KMS-11 (cell line): ENCODE results near the gene RAPGEF6.

Source experiments
- H2AFZ ChIP-seq: fragments of 200-600 bp; sonication (generic); 2 replicates; pipeline ENCODE4 v1.6.1; 2016; ENCODE audit warnings: antibody characterized with exemption, mixed run types, low read depth
- H3K27ac ChIP-seq: fragments of 200-600 bp; sonication (generic); 2 replicates; pipeline ENCODE4 v1.6.1; 2016; ENCODE audit warnings: mild to moderate bottlenecking, mixed run types
- H3K27me3 ChIP-seq: fragments of 200-600 bp; sonication (generic); 2 replicates; pipeline ENCODE4 v1.6.1; 2017; ENCODE audit warnings: mild to moderate bottlenecking, low read depth, mixed run types, moderate library complexity; ENCODE audit not compliant: insufficient read depth
- H3K36me3 ChIP-seq: fragments of 200-600 bp; sonication (generic); 2 replicates; pipeline ENCODE4 v1.6.1; 2017; ENCODE audit warnings: mild to moderate bottlenecking, mixed run types; ENCODE audit not compliant: insufficient read depth
- H3K4me1 ChIP-seq: fragments of 200-600 bp; sonication (generic); 2 replicates; pipeline ENCODE4 v1.6.1; 2016; ENCODE audit warnings: mild to moderate bottlenecking, low read depth, mixed run types; ENCODE audit not compliant: poor library complexity, severe bottlenecking
- H3K4me2 ChIP-seq: fragments of 200-600 bp; sonication (generic); 2 replicates; pipeline ENCODE4 v1.7.0; 2016; ENCODE audit warnings: mild to moderate bottlenecking, mixed run types
- H3K4me3 ChIP-seq: fragments of 200-600 bp; sonication (generic); IDR thresholded peaks from 2 replicates; pipeline ENCODE4 v1.6.1; 2017; ENCODE audit warnings: low read depth, low read length, mixed read lengths; ENCODE audit not compliant: insufficient read depth
- H3K79me2 ChIP-seq: fragments of 200-600 bp; sonication (generic); 2 replicates; pipeline ENCODE4 v1.6.1; 2016; ENCODE audit warnings: low read depth, mixed run types; ENCODE audit not compliant: insufficient read depth
- H3K9ac ChIP-seq: fragments of 200-600 bp; sonication (generic); 2 replicates; pipeline ENCODE4 v1.6.1; 2016; ENCODE audit warnings: mild to moderate bottlenecking, mixed run types
- H4K20me1 ChIP-seq: fragments of 200-600 bp; sonication (generic); 2 replicates; pipeline ENCODE4 v1.6.1; 2016; ENCODE audit warnings: mild to moderate bottlenecking, mixed run types; ENCODE audit not compliant: insufficient read depth
- TF ChIP-seq, protein P1 (sequence below): fragments of 200-600 bp; sonication (generic); conservative IDR thresholded peaks from 2 replicates; pipeline ENCODE4 v1.6.1; 2017; ENCODE audit warnings: low read depth, mild to moderate bottlenecking, antibody characterized with exemption, low read length, moderate library complexity, mixed read lengths

RAPGEF6 gene

DNA sequence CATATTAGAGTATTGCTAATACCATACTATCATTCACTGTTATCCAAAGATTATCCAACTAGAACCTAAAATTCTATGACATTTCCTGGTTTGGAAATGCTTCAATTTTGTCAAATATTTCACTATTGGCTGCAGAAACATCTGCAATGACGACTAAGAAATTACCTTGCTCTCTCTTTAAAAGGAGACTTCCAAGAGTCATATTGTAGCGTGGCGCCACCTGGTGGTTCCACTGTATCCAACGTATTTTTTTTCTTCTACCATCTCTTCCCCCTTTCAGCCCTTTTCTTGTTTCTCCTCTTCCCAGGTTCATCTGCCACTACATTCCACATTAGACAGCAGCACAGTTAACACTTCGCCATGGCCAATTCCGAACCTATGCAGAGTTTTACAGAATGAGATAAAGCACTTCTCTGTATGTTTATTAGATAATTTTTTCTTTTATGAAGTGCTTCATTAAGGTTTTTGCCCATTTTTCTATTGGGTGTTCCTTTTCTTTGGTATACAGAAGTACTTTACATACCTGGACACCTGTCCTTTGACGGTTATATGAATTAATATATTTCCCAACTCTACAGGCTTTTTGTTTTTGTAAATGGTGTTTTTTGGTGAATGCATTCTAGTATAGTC lies 217.7 kb downstream of the RAPGEF6 start:
- H3K27me3 ChIP-seq: no peaks in the 10 kb centered on the region
- H3K4me2 ChIP-seq: peak overlapping the region; percentile 40; the same call in 1 of the 2 replicates
- no peak overlapping the region for H2AFZ ChIP-seq
- TF ChIP-seq, protein P1, sequence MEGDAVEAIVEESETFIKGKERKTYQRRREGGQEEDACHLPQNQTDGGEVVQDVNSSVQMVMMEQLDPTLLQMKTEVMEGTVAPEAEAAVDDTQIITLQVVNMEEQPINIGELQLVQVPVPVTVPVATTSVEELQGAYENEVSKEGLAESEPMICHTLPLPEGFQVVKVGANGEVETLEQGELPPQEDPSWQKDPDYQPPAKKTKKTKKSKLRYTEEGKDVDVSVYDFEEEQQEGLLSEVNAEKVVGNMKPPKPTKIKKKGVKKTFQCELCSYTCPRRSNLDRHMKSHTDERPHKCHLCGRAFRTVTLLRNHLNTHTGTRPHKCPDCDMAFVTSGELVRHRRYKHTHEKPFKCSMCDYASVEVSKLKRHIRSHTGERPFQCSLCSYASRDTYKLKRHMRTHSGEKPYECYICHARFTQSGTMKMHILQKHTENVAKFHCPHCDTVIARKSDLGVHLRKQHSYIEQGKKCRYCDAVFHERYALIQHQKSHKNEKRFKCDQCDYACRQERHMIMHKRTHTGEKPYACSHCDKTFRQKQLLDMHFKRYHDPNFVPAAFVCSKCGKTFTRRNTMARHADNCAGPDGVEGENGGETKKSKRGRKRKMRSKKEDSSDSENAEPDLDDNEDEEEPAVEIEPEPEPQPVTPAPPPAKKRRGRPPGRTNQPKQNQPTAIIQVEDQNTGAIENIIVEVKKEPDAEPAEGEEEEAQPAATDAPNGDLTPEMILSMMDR: peak; percentile 93
- H3K9ac ChIP-seq: no peak overlapping the region
- H3K36me3 ChIP-seq: no peaks in the 10 kb centered on the region
- no peak overlapping the region for H3K27ac ChIP-seq
- peaks cover 14% of the 10 kb centered on the region for H3K4me1 ChIP-seq
- H3K4me3 ChIP-seq: no peak overlapping the region
- H3K79me2 ChIP-seq: no peaks in the 10 kb centered on the region
- no peaks in the 10 kb centered on the region for H4K20me1 ChIP-seq

DNA sequence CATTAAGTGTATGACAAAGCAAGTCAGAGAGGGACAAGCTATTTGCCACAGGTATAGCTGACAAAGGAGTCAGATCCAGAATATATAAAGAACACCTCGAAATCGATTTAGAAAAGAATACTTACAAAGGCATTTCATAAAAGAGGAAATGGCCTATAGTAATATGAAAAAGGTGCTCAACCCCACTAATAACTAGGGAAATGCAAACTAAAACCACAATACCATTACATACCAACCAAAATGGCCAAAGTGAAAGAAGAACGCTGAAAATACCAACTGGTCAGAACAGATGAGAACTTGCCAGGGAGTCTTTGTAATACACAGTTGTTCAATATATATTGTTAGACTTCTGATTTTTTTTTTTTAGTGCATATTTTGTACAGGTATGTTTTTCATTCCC lies 218.3 kb downstream of the RAPGEF6 start:
- Histone ChIP-seq H3K27ac (no peak overlapping the region), H3K9ac (no peak overlapping the region), H2AFZ (no peak overlapping the region), H3K79me2 (no peaks in the 10 kb centered on the region), H4K20me1 (no peaks in the 10 kb centered on the region), H3K36me3 (no peaks in the 10 kb centered on the region), H3K4me1 (peaks cover 14% of the 10 kb centered on the region), H3K4me3 (no peak overlapping the region), H3K4me2 (peak overlapping the region; percentile 40; the same call in 1 of the 2 replicates), H3K27me3 (no peaks in the 10 kb centered on the region)
- TF ChIP-seq, protein P1: no peak

DNA sequence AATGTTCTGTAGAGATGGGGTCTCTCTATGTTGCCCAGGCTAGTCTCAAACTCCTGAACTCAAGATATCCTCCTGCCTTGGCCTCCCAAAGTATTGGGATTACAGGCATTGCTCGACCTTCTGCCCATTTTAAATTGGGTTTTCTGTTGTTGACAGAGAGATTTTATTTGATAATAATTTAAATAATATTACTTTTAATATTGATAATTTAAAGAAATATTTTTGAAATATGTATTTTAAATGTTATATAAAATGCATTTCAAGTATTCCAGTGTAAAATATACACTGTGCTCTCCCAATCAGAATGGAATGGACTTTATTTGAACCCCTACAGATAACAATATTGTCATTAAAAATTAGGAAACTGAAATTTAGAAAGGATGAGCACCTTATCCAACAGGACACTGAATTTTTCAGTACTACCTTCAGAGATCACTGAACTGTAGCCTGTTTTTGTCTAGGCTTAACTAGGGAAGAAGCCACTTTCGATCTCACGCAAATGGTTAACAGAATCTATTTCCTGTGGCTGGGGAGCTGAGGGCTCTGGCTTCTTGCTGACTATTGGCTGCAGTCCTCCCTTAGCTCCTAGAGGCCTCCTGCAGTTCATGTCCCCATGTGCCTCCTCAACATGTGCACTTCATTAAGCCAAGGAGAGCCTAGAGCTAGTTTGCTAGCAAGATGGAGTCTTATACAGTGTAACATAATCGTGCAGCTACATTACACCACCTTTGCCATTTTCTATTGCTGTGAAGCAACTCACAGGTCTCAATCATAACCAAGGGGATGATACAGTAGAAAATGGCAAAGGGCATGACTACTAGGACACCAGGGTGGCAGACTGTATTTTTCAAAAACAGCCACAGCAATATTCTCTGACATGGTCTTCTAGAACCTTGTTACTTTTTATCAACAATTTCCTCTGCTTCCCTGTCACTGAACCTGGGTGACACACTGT lies 221.1 kb downstream of the RAPGEF6 start:
- Histone ChIP-seq H3K36me3 (no peaks in the 10 kb centered on the region), H3K27ac (no peak overlapping the region), H2AFZ (no peak overlapping the region), H3K79me2 (no peaks in the 10 kb centered on the region), H3K4me1 (peaks cover 14% of the 10 kb centered on the region), H4K20me1 (no peaks in the 10 kb centered on the region), H3K4me3 (no peak overlapping the region), H3K9ac (no peak overlapping the region), H3K4me2 (no peak overlapping the region), H3K27me3 (no peaks in the 10 kb centered on the region)
- TF ChIP-seq, protein P1: no peak

DNA sequence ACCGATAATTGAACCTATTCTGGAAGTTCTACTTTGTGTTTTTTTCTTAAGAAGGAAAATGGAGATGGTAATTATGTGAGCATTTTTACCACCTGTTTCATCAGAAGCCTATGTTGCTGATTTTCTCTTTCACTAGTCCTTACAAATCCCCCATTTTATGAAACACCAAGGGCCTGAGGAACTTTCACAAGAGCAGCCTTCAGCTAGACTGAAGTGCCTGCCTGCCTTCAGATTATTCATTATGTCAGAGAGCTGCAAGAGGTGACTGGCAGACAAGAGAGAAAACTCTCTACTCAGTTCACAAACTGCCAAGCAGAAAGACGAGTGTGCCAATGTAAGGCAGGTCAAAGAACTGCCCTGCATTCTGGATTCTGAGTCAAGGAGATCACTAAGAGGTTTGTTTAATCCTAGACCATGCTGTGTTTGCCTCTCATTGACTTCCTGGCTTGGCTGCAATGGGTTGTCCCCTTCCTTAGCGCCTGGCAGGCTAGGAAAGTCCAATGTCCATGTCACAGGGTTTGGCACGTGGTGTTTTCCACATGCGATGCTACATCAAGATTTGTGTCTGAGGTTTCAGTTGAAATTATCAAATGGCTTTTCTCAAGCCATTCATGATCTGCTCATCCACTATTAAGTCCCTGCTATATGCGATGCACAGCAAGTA lies 227.9 kb downstream of the RAPGEF6 start:
- H4K20me1 ChIP-seq: no peaks in the 10 kb centered on the region
- no peaks in the 10 kb centered on the region for H3K27me3 ChIP-seq
- H3K79me2 ChIP-seq: no peaks in the 10 kb centered on the region
- H3K27ac ChIP-seq: no peak overlapping the region
- H3K4me2 ChIP-seq: no peak overlapping the region
- H3K4me3 ChIP-seq: no peak overlapping the region
- H3K36me3 ChIP-seq: no peaks in the 10 kb centered on the region
- TF ChIP-seq, protein P1: no peak
- H3K4me1 ChIP-seq: peaks cover 8% of the 10 kb centered on the region
- no peak overlapping the region for H3K9ac ChIP-seq
- no peak overlapping the region for H2AFZ ChIP-seq
